H1 (cell line): ENCODE data around the gene AK2. TPM values are rescaled to one million over a fixed set of nuclear protein-coding genes. Genes with fewer than 3 reads are reported as not detected.
A peak's percentile ranks its signal among the peaks of the same experiment; 100 is the strongest.

ENCODE experiments used
- CTCF ChIA-PET: fragments of 300-600 bp; sonication (Branson Sonifier 250); formaldehyde crosslinking; loops from one replicate; lab custom pipeline; 2021; ENCODE audit not compliant: partially characterized antibody; lab: Charles Lee
- POLR2A ChIA-PET: fragments of 300-600 bp; sonication (Branson Sonifier 250); formaldehyde crosslinking; loops from one replicate; lab custom pipeline; 2021; ENCODE audit warnings: inconsistent platforms; ENCODE audit not compliant: partially characterized antibody; lab: Charles Lee
- DNase-seq, 2 experiments: peaks; one replicate each; pipeline versions ENCODE4 v3.0.0 to v3.0.0-alpha.2; 2010 to 2022; ENCODE audit warnings: low spot score in 2 of 2, low read depth in 1 of 2, mixed read lengths in 1 of 2
- FAIRE-seq: peaks from 2 replicates; lab custom pipeline; 2011; peaks lifted over from hg19 to GRCh38; lab: Jason Lieb, UNC
- H2AFZ ChIP-seq: 2 replicates; pipeline ENCODE4 v1.8.1; 2012; ENCODE audit warnings: low read length, inconsistent platforms
- H2AK5ac ChIP-seq: 2 replicates; pipeline ENCODE4 v1.6.1; 2013; ENCODE audit warnings: low read depth, low read length
- H2BK120ac ChIP-seq: replicated peaks from 2 replicates; pipeline ENCODE3; 2013; ENCODE audit warnings: low read depth, low read length, inconsistent platforms
- H2BK12ac ChIP-seq: 2 replicates; pipeline ENCODE4 v1.6.1; 2013; ENCODE audit warnings: low read depth, low read length
- H2BK15ac ChIP-seq: 2 replicates; pipeline ENCODE4 v1.6.1; 2013; ENCODE audit warnings: low read length
- H2BK20ac ChIP-seq: 2 replicates; pipeline ENCODE4 v1.6.1; 2013; ENCODE audit warnings: low read length
- H2BK5ac ChIP-seq: 2 replicates; pipeline ENCODE4 v1.6.1; 2013; ENCODE audit warnings: low read depth, low read length
- H3K14ac ChIP-seq: 2 replicates; pipeline ENCODE4 v1.6.1; 2013; ENCODE audit warnings: inconsistent platforms; ENCODE audit not compliant: insufficient read length
- H3K18ac ChIP-seq: 2 replicates; pipeline ENCODE4 v1.6.1; 2013; ENCODE audit warnings: low read length; ENCODE audit errors: extremely low read depth
- H3K23ac ChIP-seq: 2 replicates; pipeline ENCODE4 v1.6.1; 2013; ENCODE audit warnings: inconsistent platforms; ENCODE audit not compliant: insufficient read length
- H3K23me2 ChIP-seq: 2 replicates; pipeline ENCODE4 v1.6.1; 2013; ENCODE audit warnings: low read depth, low read length
- H3K27ac ChIP-seq: 2 replicates; pipeline ENCODE4 v1.6.1; 2011; ENCODE audit warnings: low read depth, low read length, inconsistent platforms
- H3K27me3 ChIP-seq, 4 experiments: replicated peaks in 1 of 4; 1 replicate in 1 of 4; 2 replicates in 3 of 4; pipeline versions ENCODE4 v1.6.1 to v1.8.1; 2011 to 2013; ENCODE audit warnings: low read length in 3 of 4, mild to moderate bottlenecking in 3 of 4, inconsistent platforms in 2 of 4, mixed read lengths in 2 of 4, moderate library complexity in 1 of 4; ENCODE audit not compliant: control insufficient read depth in 3 of 4, insufficient read depth in 3 of 4; ENCODE audit errors: extremely low read depth in 1 of 4
- H3K36me3 ChIP-seq, 4 experiments: 2 replicates each; pipeline versions ENCODE4 v1.6.1 to v1.8.1; 2011 to 2013; ENCODE audit warnings: mild to moderate bottlenecking in 4 of 4, low read length in 3 of 4, moderate library complexity in 2 of 4, control low read depth in 1 of 4, inconsistent platforms in 1 of 4; ENCODE audit not compliant: insufficient read depth in 4 of 4, control insufficient read depth in 2 of 4
- H3K4ac ChIP-seq: replicated peaks from 2 replicates; pipeline ENCODE3; 2013; ENCODE audit warnings: low read length, low read depth, mixed read lengths, inconsistent platforms; ENCODE audit not compliant: insufficient read length
- H3K4me1 ChIP-seq, 4 experiments: replicated peaks in 1 of 4; 1 replicate in 1 of 4; 2 replicates in 3 of 4; pipeline versions ENCODE4 v1.6.1 to v1.8.1; 2011 to 2013; ENCODE audit warnings: low read length in 3 of 4, inconsistent platforms in 2 of 4, mixed read lengths in 1 of 4; ENCODE audit not compliant: insufficient read depth in 4 of 4, control insufficient read depth in 3 of 4
- H3K4me2 ChIP-seq, 2 experiments: 2 replicates each; pipeline versions ENCODE4 v1.6.1 to v1.8.1; 2011 to 2013; ENCODE audit warnings: low read depth in 2 of 2, low read length in 2 of 2, control low read depth in 1 of 2, inconsistent platforms in 1 of 2, mild to moderate bottlenecking in 1 of 2; ENCODE audit not compliant: insufficient read depth in 1 of 2
- H3K4me3 ChIP-seq, 4 experiments: fragments of 200-600, 300-600 bp in 1 of 4; sonication (generic), shearing (Covaris generic), sonication (Bioruptor Twin) in 1 of 4; 2 replicates each; pipeline versions ENCODE4 v1.5.1 to v1.8.1; 2011 to 2016; ENCODE audit warnings: low read length in 4 of 4, low read depth in 3 of 4, control low read depth in 2 of 4, inconsistent platforms in 2 of 4, mild to moderate bottlenecking in 2 of 4, mixed read lengths in 1 of 4, moderate library complexity in 1 of 4; ENCODE audit not compliant: insufficient read depth in 2 of 4; ENCODE audit errors: extremely low read depth in 1 of 4
- H3K56ac ChIP-seq: replicated peaks from 2 replicates; pipeline ENCODE3; 2013; ENCODE audit warnings: low read depth, mild to moderate bottlenecking, mixed read lengths, low read length, inconsistent platforms; ENCODE audit not compliant: insufficient read length
- H3K79me1 ChIP-seq: 2 replicates; pipeline ENCODE4 v1.6.1; 2013; ENCODE audit warnings: low read depth, low read length, control low read depth
- H3K79me2 ChIP-seq, 2 experiments: 2 replicates each; pipeline versions ENCODE4 v1.6.1 to v1.8.1; 2012 to 2013; ENCODE audit warnings: low read length in 2 of 2, mild to moderate bottlenecking in 2 of 2, inconsistent platforms in 1 of 2; ENCODE audit not compliant: insufficient read depth in 2 of 2, control insufficient read depth in 1 of 2
- H3K9ac ChIP-seq, 4 experiments: replicated peaks in 1 of 4; 1 replicate in 1 of 4; 2 replicates in 3 of 4; pipeline versions ENCODE4 v1.6.1 to v1.8.1; 2011 to 2013; ENCODE audit warnings: low read depth in 3 of 4, low read length in 3 of 4, control low read depth in 2 of 4, mild to moderate bottlenecking in 2 of 4, moderate library complexity in 2 of 4, inconsistent platforms in 1 of 4; ENCODE audit errors: extremely low read depth in 1 of 4
- H3K9me3 ChIP-seq, 2 experiments: 2 replicates each; pipeline versions ENCODE4 v1.6.1 to v1.8.1; 2012 to 2013; ENCODE audit warnings: mild to moderate bottlenecking in 2 of 2, moderate library complexity in 2 of 2, control low read depth in 1 of 2, inconsistent platforms in 1 of 2, low read depth in 1 of 2, low read length in 1 of 2, mixed read lengths in 1 of 2; ENCODE audit not compliant: insufficient read depth in 2 of 2
- H4K20me1 ChIP-seq, 2 experiments: replicated peaks in 1 of 2; 2 replicates each; pipeline versions ENCODE3 to v1.8.1; 2011 to 2013; ENCODE audit warnings: inconsistent platforms in 2 of 2, low read length in 2 of 2, mild to moderate bottlenecking in 1 of 2; ENCODE audit not compliant: insufficient read depth in 2 of 2, control insufficient read depth in 1 of 2
- H4K5ac ChIP-seq: 2 replicates; pipeline ENCODE4 v1.6.1; 2013; ENCODE audit warnings: low read length, low read depth, mixed read lengths, inconsistent platforms; ENCODE audit not compliant: insufficient read length
- H4K8ac ChIP-seq: 2 replicates; pipeline ENCODE4 v1.8.0; 2013; ENCODE audit warnings: mild to moderate bottlenecking, moderate library complexity, low read length, inconsistent platforms; ENCODE audit not compliant: insufficient read depth; ENCODE audit errors: extremely low read depth
- H4K91ac ChIP-seq: replicated peaks from 2 replicates; pipeline ENCODE3; 2013; ENCODE audit warnings: low read length, mixed read lengths, inconsistent platforms; ENCODE audit not compliant: insufficient read length
- BACH1 ChIP-seq: IDR thresholded peaks from 2 replicates; pipeline ENCODE4 v1.6.1; 2012; ENCODE audit warnings: low read length, improper control_type of control experiment
- CREB1 ChIP-seq: IDR thresholded peaks from 2 replicates; pipeline ENCODE4 v1.6.1; 2012; ENCODE audit warnings: inconsistent platforms
- FOSL1 ChIP-seq: IDR thresholded peaks from 2 replicates; pipeline ENCODE4 v1.6.1; 2011; ENCODE audit warnings: mild to moderate bottlenecking, low read depth, low read length, moderate library complexity; ENCODE audit not compliant: insufficient read depth
- GABPA ChIP-seq: IDR thresholded peaks from 2 replicates; pipeline ENCODE4 v1.6.1; 2011; ENCODE audit warnings: mild to moderate bottlenecking, low read length, moderate library complexity, borderline replicate concordance; ENCODE audit not compliant: insufficient read depth
- SIRT6 ChIP-seq: IDR thresholded peaks from one replicate; pipeline ENCODE4 v1.7.1; 2012; ENCODE audit warnings: low read length, inconsistent platforms
- SRF ChIP-seq: IDR thresholded peaks from 2 replicates; pipeline ENCODE4 v1.6.1; 2011; ENCODE audit warnings: mild to moderate bottlenecking, low read depth, low read length, moderate library complexity
- WGBS, 2 experiments: shearing (Covaris generic) in 1 of 2; methylation state at CpG; one replicate each; pipeline versions ENCODE4 v1.1.6 to v1.1.7; 2013 to 2015; ENCODE audit warnings: low lambda C conversion rate in 2 of 2, mixed read lengths in 2 of 2, inconsistent platforms in 1 of 2, low coverage in 1 of 2, missing lambda C conversion rate in 1 of 2; ENCODE audit not compliant: insufficient replicate concordance in 2 of 2, insufficient coverage in 1 of 2, insufficient read length in 1 of 2; ENCODE audit errors: extremely low coverage in 1 of 2, missing lambda C conversion rate in 1 of 2; 5-methylcytosine and 5-hydroxymethylcytosine counted together
- long read RNA-seq, 2 experiments: library from RNA in 1 of 2; library from capped mRNA in 1 of 2; stranded (forward); transcript quantifications; one replicate each; pipeline ENCODE4 v2.0.0, GENCODE V29; 2021; ENCODE audit warnings: inconsistent platforms in 1 of 2
- polyA minus RNA-seq, 3 experiments: library from RNA; depleted of rRNA, polyadenylated mRNA; stranded (reverse); fragments of >200 nt; gene quantifications; 1 replicate in 2 of 3; 2 replicates in 1 of 3; pipeline ENCODE4 v1.2.3, GENCODE V29; 2011
- polyA plus RNA-seq, 7 experiments: library from polyadenylated mRNA; depleted of rRNA in 3 of 7; stranded (reverse) in 5 of 7; unstranded in 2 of 7; fragments of >200 nt in 5 of 7; fragments of 200-250 nt in 2 of 7; gene quantifications; 1 replicate in 5 of 7; 2 replicates in 1 of 7; 4 replicates in 1 of 7; pipeline versions ENCODE4 v1.2.1 to v1.2.3, GENCODE V29; 2011 to 2013; ENCODE audit warnings: missing spikeins in 2 of 7, mixed read lengths in 2 of 7
- total RNA-seq: library from RNA; stranded (reverse); fragmentation: NEBNext Ultra II Directional; extraction: Animal tissue kit (Norgen Biotek cat#: 25700); gene quantifications from 2 replicates; pipeline ENCODE4 v1.2.1, GENCODE V29; 2021
- TF ChIP-seq, protein P1 (sequence below): IDR thresholded peaks from 2 replicates; pipeline ENCODE4 v1.6.1; 2012; ENCODE audit warnings: inconsistent platforms

Gene AK2
- 127 and 137 TPM in 2 replicates for total RNA-seq
- polyA plus RNA-seq (2011; rRNA removed) = 92.3 and 110 TPM in 2 replicates
- 188 TPM for polyA plus RNA-seq (2011; cell fraction: cytosol; rRNA removed)
- 91.1 TPM for polyA plus RNA-seq (2011; cell fraction: nucleus; rRNA removed)
- 119 to 218 TPM (median 127 TPM) in 4 replicates for polyA plus RNA-seq (2012, experiment 1 of 2)
- 68.7 TPM for polyA plus RNA-seq (2012, experiment 2 of 2)
- polyA plus RNA-seq (2013, experiment 1 of 2) = 98.5 TPM
- 94.1 TPM for polyA plus RNA-seq (2013, experiment 2 of 2)
- 43.3 and 54.5 TPM in 2 replicates for polyA minus RNA-seq (2011; rRNA and poly(A)+ RNA removed)
- polyA minus RNA-seq (2011; cell fraction: cytosol; rRNA and poly(A)+ RNA removed) = 53.7 TPM
- 68.6 TPM for polyA minus RNA-seq (2011; cell fraction: nucleus; rRNA and poly(A)+ RNA removed)
- long read RNA-seq, experiment 1, transcript AK2-201 (6 exons, 1,021 nt) = major isoform, 28 of 117 reads
- long read RNA-seq, experiment 1, transcript AK2-202 (7 exons, 3,586 nt) = minor isoform, 21 of 117 reads
- long read RNA-seq, experiment 1, partial matches to known transcripts = 24 of 117 reads
- long read RNA-seq, experiment 1, other reads (novel, unspliced or antisense) = 39 of 117 reads
- long read RNA-seq, experiment 2, transcript AK2-202 (7 exons, 3,586 nt) = major isoform, 113 of 304 reads
- long read RNA-seq, experiment 2, transcript AK2-204 (8 exons, 880 nt) = minor isoform, 8 of 304 reads
- long read RNA-seq, experiment 2, transcript AK2-201 (6 exons, 1,021 nt) = minor isoform, 96 of 304 reads
- long read RNA-seq, experiment 2, partial matches to known transcripts = 5 of 304 reads
- long read RNA-seq, experiment 2, other reads (novel, unspliced or antisense) = 72 of 304 reads

DNA sequence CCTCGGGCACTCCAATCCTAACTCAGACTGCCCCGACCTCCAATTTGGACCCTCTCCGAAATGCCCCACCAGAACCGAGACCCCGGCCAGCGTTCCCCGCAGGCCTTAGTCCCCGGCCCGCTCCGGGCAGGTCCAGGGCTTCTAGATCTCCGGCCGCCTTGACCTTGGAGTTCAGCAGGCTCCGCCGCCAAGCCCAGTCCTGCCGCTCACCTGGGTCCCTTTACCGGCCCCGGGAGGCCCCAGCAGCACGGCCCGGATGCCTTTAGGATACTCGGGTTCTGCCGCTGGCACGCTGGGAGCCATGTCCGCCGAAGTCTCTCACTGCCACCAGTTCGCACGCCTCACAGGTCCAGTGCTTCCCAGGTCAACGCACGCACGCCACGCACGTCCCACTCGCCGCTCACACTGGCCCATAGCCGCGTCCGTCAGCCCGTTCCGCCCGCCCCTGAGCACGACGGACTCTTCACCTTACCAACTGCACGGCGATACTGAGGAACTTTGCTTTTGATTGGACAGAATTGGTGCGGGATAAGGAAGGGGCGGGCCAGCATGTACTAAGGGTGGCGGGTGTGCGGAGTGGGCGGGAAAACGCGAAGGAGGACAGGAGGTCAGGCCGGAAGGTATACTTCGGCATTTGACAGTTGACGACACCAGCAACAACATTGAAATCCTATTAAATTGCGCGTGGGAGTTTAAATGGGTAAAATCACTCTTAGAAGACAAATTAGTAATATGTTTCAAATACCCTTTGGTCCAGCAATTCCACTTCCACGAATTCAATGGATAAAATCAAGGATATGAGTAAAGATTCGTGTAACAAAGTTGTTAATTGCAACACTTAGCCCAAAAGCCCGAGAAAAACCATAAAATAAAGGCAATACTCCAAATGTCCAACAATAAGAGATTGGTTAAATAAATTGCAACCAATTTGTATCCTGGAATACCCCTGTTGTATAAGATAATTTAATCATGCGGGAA, at the start of gene AK2:
Gene AK2, minus strand, starts transcription at position 358 of the 978 bp plus-strand sequence. Its CDS starts 55 bp downstream, at position 303.
- H3K4me3 ChIP-seq = peak within 1 kb of the TSS; percentile 65 to 88 (median 74)
- no peaks in the 10 kb centered on the region for H3K9me3 ChIP-seq
- H3K4me1 ChIP-seq = peaks cover 0 to 8% (median 2%) of the 10 kb centered on the region in 4 experiments; a peak in 3 of 7 replicates
- FAIRE-seq (no peak), DNase-seq (peak; percentile 91 to 94)
- H4K91ac ChIP-seq = no peak within 1 kb of the TSS
- peaks cover 3% of the 10 kb centered on the region; the same call in 1 of the 2 replicates for H3K23me2 ChIP-seq
- H2BK15ac ChIP-seq = no peak within 1 kb of the TSS
- H2BK5ac ChIP-seq = no peak within 1 kb of the TSS
- H3K56ac ChIP-seq = no peak within 1 kb of the TSS
- CTCF ChIA-PET = no interaction called here
- peak within 1 kb of the TSS; percentile 88 to 94 for H3K4me2 ChIP-seq
- no peak within 1 kb of the TSS for H3K27ac ChIP-seq
- H4K20me1 ChIP-seq = peaks cover 0 to 9% of the 10 kb centered on the region in 2 experiments
- H2AK5ac ChIP-seq = no peak within 1 kb of the TSS
- POLR2A ChIA-PET = interaction anchor here (0.6 to 1.0 kb wide), 2 partner anchors 72 to 147 kb away, joined by 3 read pairs; partner anchors contain the start of gene RNF19B
- no peak within 1 kb of the TSS for H2BK12ac ChIP-seq
- peaks cover 0 to 2% (median 0%) of the 10 kb centered on the region in 4 experiments; a peak in 2 of 7 replicates for H3K27me3 ChIP-seq
- peaks cover 4% of the 10 kb centered on the region; the same call in 1 of the 2 replicates for H3K79me1 ChIP-seq
- H2BK120ac ChIP-seq = no peak within 1 kb of the TSS
- peaks cover 0 to 4% (median 0%) of the 10 kb centered on the region in 4 experiments; a peak in 3 of 8 replicates for H3K36me3 ChIP-seq
- peaks cover 21 to 44% of the 10 kb centered on the region in 2 experiments for H3K79me2 ChIP-seq
- H3K18ac ChIP-seq = peak within 1 kb of the TSS; percentile 51; the same call in 1 of the 2 replicates
- peak within 1 kb of the TSS in 3 of 4 experiments; percentile 6 to 52 (median 16); a peak in 5 of 7 replicates for H3K9ac ChIP-seq
- H3K23ac ChIP-seq = no peak within 1 kb of the TSS
- H3K14ac ChIP-seq = no peak within 1 kb of the TSS
- H4K8ac ChIP-seq = no peak within 1 kb of the TSS
- no peak within 1 kb of the TSS for H2AFZ ChIP-seq
- no peak within 1 kb of the TSS for H3K4ac ChIP-seq
- H2BK20ac ChIP-seq = no peak within 1 kb of the TSS
- H4K5ac ChIP-seq = no peak within 1 kb of the TSS
- WGBS, 2 experiments = 8% methylated on average over 54 of the region's 59 CpGs; no CpG with 5 or more reads in 1 of the 2 experiments
- TF ChIP-seq, protein P1, sequence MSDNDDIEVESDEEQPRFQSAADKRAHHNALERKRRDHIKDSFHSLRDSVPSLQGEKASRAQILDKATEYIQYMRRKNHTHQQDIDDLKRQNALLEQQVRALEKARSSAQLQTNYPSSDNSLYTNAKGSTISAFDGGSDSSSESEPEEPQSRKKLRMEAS = peak; percentile 99
- TF ChIP-seq CREB1 (peak; percentile 88), SIRT6 (no peak), BACH1 (no peak), SRF (no peak), GABPA (no peak), FOSL1 (no peak)
